DOHH2 (cell line): ENCODE measurements around the gene SHROOM2.

Source experiments
- H3F3A ChIP-seq: fragments of 200-600 bp; sonication (generic), shearing (Covaris generic); 2 replicates; pipeline ENCODE4 v1.6.0; 2016; ENCODE audit warnings: antibody characterized with exemption, mild to moderate bottlenecking; ENCODE audit not compliant: control insufficient read depth, insufficient read depth
- H3K27ac ChIP-seq: fragments of 200-600 bp; sonication (generic); 2 replicates; pipeline ENCODE4 v1.5.1; 2014; ENCODE audit warnings: low read depth, mild to moderate bottlenecking, low read length, moderate library complexity
- H3K27me3 ChIP-seq: fragments of 200-600 bp; sonication (generic); 2 replicates; pipeline ENCODE4 v1.6.1; 2014; ENCODE audit warnings: mild to moderate bottlenecking, low read length, mixed read lengths; ENCODE audit not compliant: control insufficient read depth
- H3K36me3 ChIP-seq: fragments of 200-600 bp; sonication (generic); 2 replicates; pipeline ENCODE4 v1.6.1; 2014; ENCODE audit warnings: mild to moderate bottlenecking, low read length, moderate library complexity, mixed read lengths; ENCODE audit not compliant: control insufficient read depth
- H3K4me1 ChIP-seq: fragments of 200-600 bp; sonication (generic); 2 replicates; pipeline ENCODE4 v1.6.1; 2014; ENCODE audit warnings: mild to moderate bottlenecking, low read length, mixed read lengths; ENCODE audit not compliant: control insufficient read depth
- H3K4me2 ChIP-seq: fragments of 200-600 bp; sonication (generic); 2 replicates; pipeline ENCODE4 v1.6.0; 2014; ENCODE audit warnings: mild to moderate bottlenecking, low read length, moderate library complexity
- H3K4me3 ChIP-seq: fragments of 200-600 bp; sonication (generic); 2 replicates; pipeline ENCODE4 v1.5.1; 2014; ENCODE audit warnings: mild to moderate bottlenecking, low read length, mixed read lengths
- H3K79me2 ChIP-seq: fragments of 200-600 bp; sonication (generic); 2 replicates; pipeline ENCODE4 v1.6.1; 2014; ENCODE audit warnings: mild to moderate bottlenecking, low read length, mixed read lengths; ENCODE audit not compliant: control insufficient read depth
- H3K9me2 ChIP-seq: fragments of 200-600 bp; sonication (generic); replicated peaks from 2 replicates; pipeline ENCODE4 v1.6.1; 2014; ENCODE audit warnings: mild to moderate bottlenecking, low read length, mixed read lengths; ENCODE audit not compliant: control insufficient read depth
- H3K9me3 ChIP-seq: fragments of 200-600 bp; sonication (generic); 2 replicates; pipeline ENCODE4 v1.6.1; 2014; ENCODE audit warnings: antibody characterized with exemption, low read length, mixed read lengths; ENCODE audit not compliant: control insufficient read depth, insufficient read depth
- H4K20me1 ChIP-seq: fragments of 200-600 bp; sonication (generic); 2 replicates; pipeline ENCODE4 v1.6.0; 2014; ENCODE audit warnings: low read depth, mild to moderate bottlenecking, antibody characterized with exemption, low read length, moderate library complexity; ENCODE audit not compliant: control insufficient read depth, insufficient read depth
- EZH2phosphoT487 ChIP-seq: fragments of 200-600 bp; sonication (generic); IDR thresholded peaks from 2 replicates; pipeline ENCODE4 v1.6.1; 2017; ENCODE audit warnings: borderline replicate concordance, mild to moderate bottlenecking, antibody characterized with exemption, low read length, moderate library complexity, mixed read lengths
- TF ChIP-seq, protein P1 (sequence below): fragments of 200-600 bp; sonication (generic); IDR thresholded peaks from one replicate; pipeline ENCODE4 v1.5.1; 2014; ENCODE audit warnings: antibody characterized with exemption, mild to moderate bottlenecking, low read depth, low read length; ENCODE audit not compliant: poor library complexity, severe bottlenecking

Gene SHROOM2

DNA sequence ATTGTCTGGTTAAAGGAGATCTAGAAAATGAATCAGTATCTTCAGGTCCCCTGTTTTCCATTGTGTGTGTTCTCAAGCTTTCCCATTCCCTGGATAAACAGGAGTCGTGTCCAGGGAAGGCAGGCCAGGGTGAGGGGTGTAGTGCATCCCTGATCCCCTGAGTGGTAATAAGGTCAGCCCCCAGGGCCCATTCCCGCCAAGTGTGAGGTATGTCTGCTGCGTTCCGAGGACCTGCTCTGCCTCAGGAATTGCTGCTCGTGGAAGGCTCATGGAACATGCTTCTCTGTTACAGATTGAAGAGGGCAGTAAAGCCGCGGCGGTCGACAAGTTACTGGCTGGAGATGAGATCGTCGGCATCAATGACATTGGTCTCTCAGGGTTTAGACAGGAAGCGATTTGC lies 87.1 kb downstream of the SHROOM2 start:
- H3K27me3 ChIP-seq = peaks cover 2% of the 10 kb centered on the region; the same call in 1 of the 2 replicates
- no peaks in the 10 kb centered on the region for H4K20me1 ChIP-seq
- no peak overlapping the region for H3K4me3 ChIP-seq
- no peaks in the 10 kb centered on the region for H3K9me2 ChIP-seq
- no peak overlapping the region for H3K4me2 ChIP-seq
- TF ChIP-seq, protein P1, sequence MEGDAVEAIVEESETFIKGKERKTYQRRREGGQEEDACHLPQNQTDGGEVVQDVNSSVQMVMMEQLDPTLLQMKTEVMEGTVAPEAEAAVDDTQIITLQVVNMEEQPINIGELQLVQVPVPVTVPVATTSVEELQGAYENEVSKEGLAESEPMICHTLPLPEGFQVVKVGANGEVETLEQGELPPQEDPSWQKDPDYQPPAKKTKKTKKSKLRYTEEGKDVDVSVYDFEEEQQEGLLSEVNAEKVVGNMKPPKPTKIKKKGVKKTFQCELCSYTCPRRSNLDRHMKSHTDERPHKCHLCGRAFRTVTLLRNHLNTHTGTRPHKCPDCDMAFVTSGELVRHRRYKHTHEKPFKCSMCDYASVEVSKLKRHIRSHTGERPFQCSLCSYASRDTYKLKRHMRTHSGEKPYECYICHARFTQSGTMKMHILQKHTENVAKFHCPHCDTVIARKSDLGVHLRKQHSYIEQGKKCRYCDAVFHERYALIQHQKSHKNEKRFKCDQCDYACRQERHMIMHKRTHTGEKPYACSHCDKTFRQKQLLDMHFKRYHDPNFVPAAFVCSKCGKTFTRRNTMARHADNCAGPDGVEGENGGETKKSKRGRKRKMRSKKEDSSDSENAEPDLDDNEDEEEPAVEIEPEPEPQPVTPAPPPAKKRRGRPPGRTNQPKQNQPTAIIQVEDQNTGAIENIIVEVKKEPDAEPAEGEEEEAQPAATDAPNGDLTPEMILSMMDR = no peak
- TF ChIP-seq EZH2phosphoT487 = no peak
- H3K27ac ChIP-seq = no peak overlapping the region
- H3F3A ChIP-seq = no peaks in the 10 kb centered on the region
- no peaks in the 10 kb centered on the region for H3K9me3 ChIP-seq
- no peaks in the 10 kb centered on the region for H3K36me3 ChIP-seq
- no peaks in the 10 kb centered on the region for H3K79me2 ChIP-seq
- no peaks in the 10 kb centered on the region for H3K4me1 ChIP-seq

DNA sequence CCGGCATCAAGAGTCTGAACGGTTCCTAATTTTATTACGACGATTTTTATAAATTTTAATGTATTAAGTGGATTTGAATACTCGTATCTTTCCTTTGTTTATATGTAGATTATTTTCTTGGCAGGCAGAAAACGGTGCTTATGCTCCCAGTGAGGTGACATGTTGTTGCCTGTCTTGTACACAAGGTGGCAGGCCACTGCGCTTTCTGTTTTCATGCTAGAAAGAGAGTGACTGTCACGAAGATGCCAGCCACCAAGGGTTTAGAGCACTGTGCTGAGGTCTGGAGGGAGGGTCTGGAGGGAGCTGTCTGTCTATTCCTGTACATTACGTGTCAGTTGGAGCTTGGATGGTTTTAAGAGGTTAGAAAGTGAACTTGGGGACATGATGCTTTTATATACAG lies 87.7 kb downstream of the SHROOM2 start:
- H3K79me2 ChIP-seq = no peaks in the 10 kb centered on the region
- H3K27me3 ChIP-seq = peaks cover 2% of the 10 kb centered on the region; the same call in 1 of the 2 replicates
- no peak overlapping the region for H3K4me3 ChIP-seq
- H3K27ac ChIP-seq = no peak overlapping the region
- H3K4me2 ChIP-seq = no peak overlapping the region
- no peaks in the 10 kb centered on the region for H4K20me1 ChIP-seq
- H3K9me3 ChIP-seq = no peaks in the 10 kb centered on the region
- H3K36me3 ChIP-seq = no peaks in the 10 kb centered on the region
- H3F3A ChIP-seq = no peaks in the 10 kb centered on the region
- TF ChIP-seq, protein P1 = peak; percentile 54
- TF ChIP-seq EZH2phosphoT487 = no peak
- no peaks in the 10 kb centered on the region for H3K4me1 ChIP-seq
- H3K9me2 ChIP-seq = no peaks in the 10 kb centered on the region

DNA sequence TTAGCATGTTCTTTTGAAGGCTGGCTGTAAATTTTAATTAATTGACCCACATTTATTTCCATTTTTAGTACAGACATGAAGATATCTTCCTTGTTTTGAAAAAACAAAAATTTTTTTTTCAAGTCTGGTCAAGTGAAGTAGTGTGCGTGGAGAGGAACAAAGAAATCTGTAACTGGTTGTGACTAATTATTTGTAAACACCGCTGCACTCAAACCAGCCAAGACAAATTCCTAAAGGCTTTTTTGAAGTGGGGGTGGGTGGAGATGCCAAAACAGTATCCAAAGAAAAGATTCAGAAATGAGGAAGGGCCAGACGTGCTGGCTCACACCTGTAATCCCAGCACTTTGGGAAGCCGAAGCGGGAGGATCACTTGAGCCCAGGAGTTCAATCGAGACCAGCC lies 88.3 kb downstream of the SHROOM2 start:
- Histone ChIP-seq H3K4me1 (no peaks in the 10 kb centered on the region), H3K27me3 (peaks cover 2% of the 10 kb centered on the region; the same call in 1 of the 2 replicates), H3K4me3 (no peak overlapping the region), H3K27ac (no peak overlapping the region), H3K9me3 (no peaks in the 10 kb centered on the region), H3F3A (no peaks in the 10 kb centered on the region), H3K36me3 (no peaks in the 10 kb centered on the region), H3K4me2 (no peak overlapping the region), H4K20me1 (no peaks in the 10 kb centered on the region), H3K9me2 (no peaks in the 10 kb centered on the region), H3K79me2 (no peaks in the 10 kb centered on the region)
- TF ChIP-seq, protein P1 = no peak
- TF ChIP-seq EZH2phosphoT487 = no peak
